HG03045 (cell line): ENCODE data around the gene PCSK2.

ENCODE experiments used
- ATAC-seq: cut with Tn5 transposase; IDR thresholded peaks from one replicate; pipeline ENCODE4 v1.9.1; 2021; ENCODE audit warnings: mild to moderate bottlenecking, moderate library complexity; ENCODE audit not compliant: unreplicated experiment

Gene PCSK2

GRCh38 chr20:17469246-17470030, 242.6 kb downstream of the PCSK2 start:
- no peak for ATAC-seq

GRCh38 chr20:17470521-17470920, 243.7 kb downstream of the PCSK2 start:
- no peak for ATAC-seq

GRCh38 chr20:17470973-17471372, 244.1 kb downstream of the PCSK2 start:
- no peak for ATAC-seq

GRCh38 chr20:17471606-17472187, 244.9 kb downstream of the PCSK2 start:
- ATAC-seq = no peak

- ATAC-seq = no peak
These were observed 246.8 kb downstream of the PCSK2 start for GRCh38 chr20:17473659-17474058.

GRCh38 chr20:17479063-17479657, 252.3 kb downstream of the PCSK2 start:
- ATAC-seq = no peak

DNA sequence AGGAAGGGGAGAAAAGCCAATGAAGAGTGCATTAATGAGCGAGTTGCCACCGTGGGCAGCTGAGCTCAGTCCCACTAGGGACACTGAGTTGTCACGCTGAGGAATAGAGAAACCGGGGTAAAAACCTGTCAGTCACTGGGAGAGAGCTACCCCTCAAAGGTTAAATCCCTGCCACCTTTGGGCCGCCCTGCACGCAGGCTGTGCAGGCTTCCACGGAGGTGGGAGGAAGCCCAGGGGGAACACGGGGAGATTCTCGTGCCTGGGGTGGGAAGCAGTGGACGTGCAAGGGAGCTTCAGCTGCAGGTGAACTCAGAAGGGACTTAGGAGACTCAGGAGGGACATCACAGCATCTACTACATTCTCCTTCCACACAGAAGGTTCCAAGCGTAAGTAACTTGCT, 253.9 kb downstream of the PCSK2 start:
- no peak for ATAC-seq

DNA sequence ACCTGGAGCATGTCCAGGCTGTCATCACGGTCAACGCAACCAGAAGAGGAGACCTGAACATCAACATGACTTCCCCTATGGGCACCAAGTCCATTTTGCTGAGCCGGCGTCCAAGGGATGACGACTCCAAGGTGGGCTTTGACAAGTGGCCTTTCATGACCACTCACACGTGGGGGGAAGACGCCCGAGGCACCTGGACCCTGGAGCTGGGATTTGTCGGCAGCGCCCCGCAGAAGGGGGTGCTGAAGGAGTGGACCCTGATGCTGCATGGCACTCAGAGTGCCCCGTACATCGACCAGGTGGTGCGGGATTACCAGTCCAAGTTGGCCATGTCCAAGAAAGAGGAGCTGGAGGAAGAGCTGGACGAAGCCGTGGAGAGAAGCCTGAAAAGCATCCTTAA, 254.8 kb downstream of the PCSK2 start:
- ATAC-seq = no peak

DNA sequence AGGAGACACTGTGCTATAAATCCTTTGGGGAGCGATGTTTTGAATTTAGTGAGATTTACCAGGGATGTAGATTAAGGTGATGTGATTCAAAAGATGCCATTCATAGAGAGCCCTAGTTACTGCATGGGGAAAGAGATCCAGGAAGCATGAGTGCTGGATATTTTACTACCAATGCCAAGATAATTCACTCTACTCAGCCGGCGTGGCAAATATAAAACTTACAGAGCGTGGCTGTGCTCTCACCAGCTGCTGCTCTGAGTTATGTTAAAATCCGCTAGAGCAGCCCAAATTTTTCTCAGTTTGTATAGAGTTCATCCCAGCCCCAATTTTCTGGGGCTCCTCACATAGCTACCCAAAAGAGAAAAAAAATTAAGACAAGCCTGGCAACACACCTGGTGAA, 255.7 kb downstream of the PCSK2 start:
- no peak for ATAC-seq

DNA sequence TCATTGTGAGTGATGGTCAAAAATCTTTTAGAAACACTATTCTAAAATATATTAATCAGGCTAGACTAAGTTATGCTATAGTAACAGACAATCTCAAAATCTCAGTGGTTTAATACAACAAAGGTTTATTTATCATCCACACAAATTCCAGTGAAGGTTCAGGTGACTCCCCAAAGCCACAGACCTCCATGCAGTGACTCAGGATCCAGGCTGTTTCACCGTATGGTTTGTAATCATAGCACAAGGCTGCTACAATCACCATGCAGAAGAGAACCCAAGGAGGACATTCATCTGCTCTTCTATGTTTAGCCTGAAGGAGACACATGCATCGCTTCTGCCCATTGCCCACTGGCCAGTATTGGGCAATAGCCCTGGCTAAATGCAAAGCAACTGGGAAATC, 258.2 kb downstream of the PCSK2 start:
- no peak for ATAC-seq

- no peak for ATAC-seq
These were observed 262.2 kb downstream of the PCSK2 start for GRCh38 chr20:17488916-17489600.

DNA sequence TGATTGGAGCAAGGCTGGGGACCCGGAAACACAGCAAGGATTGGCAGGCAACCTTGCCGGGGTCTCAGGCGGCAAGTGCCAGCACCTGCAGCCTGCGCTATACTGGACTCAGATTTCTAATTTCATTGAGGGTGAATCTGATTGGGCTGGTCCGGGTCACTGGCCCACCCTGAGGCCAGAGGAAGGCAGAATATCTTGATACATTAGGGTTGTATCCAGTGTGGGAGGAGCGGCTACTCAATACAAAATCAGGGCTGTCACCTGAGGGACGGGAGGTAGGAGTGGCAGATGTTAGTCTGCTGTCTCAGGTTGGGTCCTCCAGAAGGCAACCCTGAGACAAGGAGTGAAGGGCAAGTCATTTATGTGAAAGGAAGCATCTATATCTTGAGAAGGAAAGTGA, 263.7 kb downstream of the PCSK2 start:
- ATAC-seq = no peak

DNA sequence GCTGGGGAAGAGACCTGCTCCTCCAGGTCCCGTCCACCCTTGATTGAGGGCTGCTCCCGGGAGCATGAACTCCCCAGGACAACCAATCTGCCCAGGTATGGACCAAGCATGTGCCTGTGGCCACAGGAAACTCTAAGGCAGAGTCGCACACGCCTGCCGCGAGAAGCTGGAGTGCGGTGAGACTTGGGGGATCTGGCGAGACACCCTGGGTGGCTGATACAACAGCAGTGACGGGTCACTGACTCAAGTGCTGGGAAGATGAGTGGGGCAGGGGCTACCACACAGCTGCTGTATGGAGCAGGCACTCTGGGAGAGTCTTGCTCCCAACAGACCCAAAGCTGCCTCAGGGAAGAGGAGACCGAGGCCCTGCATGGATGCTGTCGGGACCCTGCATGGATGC, 264.2 kb downstream of the PCSK2 start:
- ATAC-seq = no peak

- no peak for ATAC-seq
These were observed 264.6 kb downstream of the PCSK2 start for GRCh38 chr20:17491488-17491887.

GRCh38 chr20:17493173-17493572, 266.3 kb downstream of the PCSK2 start:
- ATAC-seq = no peak

DNA sequence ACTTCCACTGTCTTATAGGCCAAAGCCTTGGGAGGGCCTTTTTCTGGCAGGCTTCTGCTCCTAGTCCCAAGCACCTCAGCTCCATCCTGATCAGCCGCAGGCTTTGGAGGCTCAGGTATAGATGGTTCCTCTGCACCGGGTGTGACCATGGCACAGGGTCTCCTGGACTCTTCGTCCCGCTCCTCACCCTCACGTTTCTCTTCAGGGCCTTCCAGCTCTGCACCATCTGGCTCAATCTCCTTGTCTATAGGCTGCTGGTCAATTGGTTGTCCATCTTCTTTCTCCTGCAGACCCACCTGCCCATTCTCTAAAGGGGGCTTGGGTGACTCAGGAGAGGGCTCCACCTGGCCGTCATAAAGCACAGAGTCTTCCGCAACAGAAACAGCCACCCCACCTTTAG, 267.4 kb downstream of the PCSK2 start:
- ATAC-seq = no peak

- ATAC-seq = no peak
These were observed 269.0 kb downstream of the PCSK2 start for GRCh38 chr20:17495826-17496225.

- no peak for ATAC-seq
These were observed 271.2 kb downstream of the PCSK2 start for GRCh38 chr20:17497821-17498580.

GRCh38 chr20:17498641-17499040, 271.8 kb downstream of the PCSK2 start:
- ATAC-seq = no peak

DNA sequence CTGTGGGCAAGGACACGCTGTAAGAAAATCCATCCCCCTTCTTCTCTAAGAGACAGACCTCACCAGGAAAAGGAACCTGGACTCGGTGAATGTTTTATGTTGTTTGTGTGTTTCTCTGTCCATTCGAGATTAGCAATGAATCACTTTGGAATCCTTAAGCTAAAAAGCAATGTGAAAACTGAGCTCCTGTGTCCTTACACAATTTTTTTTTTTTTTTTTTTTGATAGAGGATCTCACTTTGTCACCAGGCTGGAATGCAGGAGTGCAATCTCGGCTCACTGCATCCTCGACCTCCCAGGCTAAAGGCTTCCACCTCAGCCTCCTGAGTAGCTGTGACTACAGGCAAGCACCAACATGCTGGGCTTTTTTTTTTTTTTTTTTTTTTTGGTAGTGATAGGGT, 272.2 kb downstream of the PCSK2 start:
- ATAC-seq = no peak

DNA sequence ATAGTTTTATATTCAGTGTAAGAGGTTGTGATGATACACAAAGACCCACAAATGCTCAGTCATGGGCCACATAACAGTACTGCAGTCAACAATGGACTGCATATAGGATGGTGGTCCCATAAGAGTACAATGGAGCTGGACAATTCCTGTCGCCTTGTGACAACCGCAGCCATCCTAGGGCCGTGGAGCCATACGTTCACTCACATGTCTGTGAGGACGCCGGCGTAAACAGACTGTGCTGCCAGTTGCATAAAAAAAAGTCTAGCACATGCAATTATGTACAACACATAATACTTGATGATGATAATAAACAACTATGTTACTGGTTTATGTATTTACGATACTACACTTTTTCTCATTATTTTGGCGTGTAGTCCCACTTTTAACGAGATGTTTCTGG, 273.4 kb downstream of the PCSK2 start:
- no peak for ATAC-seq
